Panc1 (cell line): ENCODE measurements around the gene NME8. TPM values are rescaled to one million over a fixed set of nuclear protein-coding genes. Genes with fewer than 3 reads are reported as not detected.

Experiments used
- ATAC-seq: fragments of 200-7000 bp; cut with Tn5 transposase; 2 replicates; pipeline ENCODE4 v1.9.1; 2020; ENCODE audit warnings: mild to moderate bottlenecking, moderate library complexity
- BruUV-seq: library from RNA; stranded (reverse); fragments of 400-500 nt; replicated peaks from 2 replicates; lab custom pipeline; 2021; lab: Mats Ljungman, UMichigan
- CTCF ChIA-PET: fragments of 300-600 bp; sonication (Branson Sonifier 250); formaldehyde crosslinking; loops from one replicate; lab custom pipeline; 2022; ENCODE audit warnings: antibody characterized with exemption; lab: Charles Lee
- POLR2A ChIA-PET: fragments of 300-600 bp; sonication (Branson Sonifier 250); formaldehyde crosslinking; loops from one replicate; lab custom pipeline; 2022; ENCODE audit warnings: antibody characterized with exemption; lab: Charles Lee
- DNase-seq: peaks from one replicate; pipeline ENCODE4 v3.0.0-alpha.2; 2010; ENCODE audit warnings: low read depth, low spot score
- H3K27ac ChIP-seq: 2 replicates; pipeline ENCODE4 v1.5.1; 2011; ENCODE audit warnings: mild to moderate bottlenecking, low read length, inconsistent platforms
- H3K27me3 ChIP-seq: fragments of 200-500 bp; sonication (Bioruptor generic); 2 replicates; pipeline ENCODE4 v1.6.0; 2014; ENCODE audit warnings: low read length, inconsistent platforms; ENCODE audit not compliant: control insufficient read depth, insufficient read depth
- H3K36me3 ChIP-seq: fragments of 200-500 bp; sonication (Bioruptor generic); 2 replicates; pipeline ENCODE4 v1.5.1; 2014; ENCODE audit warnings: inconsistent platforms, mild to moderate bottlenecking, low read length, moderate library complexity; ENCODE audit not compliant: control insufficient read depth, insufficient read depth
- H3K4me1 ChIP-seq: 2 replicates; pipeline ENCODE4 v1.5.1; 2011; ENCODE audit warnings: inconsistent platforms, mild to moderate bottlenecking, low read length, moderate library complexity; ENCODE audit not compliant: control insufficient read depth, insufficient read depth
- H3K4me3 ChIP-seq, 2 experiments: 2 replicates each; pipeline ENCODE4 v1.5.1; 2011 to 2012; ENCODE audit warnings: low read depth in 2 of 2, low read length in 2 of 2, mild to moderate bottlenecking in 2 of 2, inconsistent platforms in 1 of 2, moderate library complexity in 1 of 2
- H3K9me3 ChIP-seq: fragments of 200-500 bp; sonication (Bioruptor generic); 2 replicates; pipeline ENCODE4 v1.5.1; 2014; ENCODE audit warnings: low read depth, mild to moderate bottlenecking, inconsistent platforms, low read length, moderate library complexity; ENCODE audit not compliant: control insufficient read depth, insufficient read depth
- CTCF ChIP-seq: fragments of 450-650 bp; IDR thresholded peaks from 2 replicates; pipeline ENCODE4 v1.5.1; 2017; ENCODE audit warnings: mild to moderate bottlenecking
- POLR2AphosphoS5 ChIP-seq: IDR thresholded peaks from 2 replicates; pipeline ENCODE4 v1.6.1; 2012; ENCODE audit warnings: mild to moderate bottlenecking, low read depth, low read length, moderate library complexity
- SIN3A ChIP-seq: IDR thresholded peaks from 2 replicates; pipeline ENCODE4 v1.6.1; 2012; ENCODE audit warnings: low read depth, mild to moderate bottlenecking, low read length, moderate library complexity, borderline replicate concordance; ENCODE audit not compliant: insufficient read depth
- TCF7L2 ChIP-seq: IDR thresholded peaks from 2 replicates; pipeline ENCODE4 v1.6.1; 2011; ENCODE audit warnings: mild to moderate bottlenecking, low read depth, low read length, inconsistent platforms
- in situ Hi-C: cut with HindIII; loops from 2 replicates; pipeline ENCODE4 v1.10.0; 2016; ENCODE audit warnings: low sequenced_read_pairs, low pct_unique_long_range_greater_than_20kb
- intact Hi-C: fragments of 100-400 bp; cut with micrococcal nuclease; formaldehyde crosslinking; loops from one replicate; pipeline ENCODE4 v1.10.0; 2022; ENCODE audit not compliant: unreplicated experiment
- total RNA-seq: library from RNA; stranded (reverse); gene quantifications from one replicate; pipeline ENCODE4 v1.2.1, GENCODE V29; 2021; ENCODE audit not compliant: unreplicated experiment
- TF ChIP-seq, protein P1 (sequence below), 2 experiments: IDR thresholded peaks; 2 replicates each; pipeline ENCODE4 v1.6.1; 2011 to 2012; ENCODE audit warnings: low read depth in 2 of 2, control low read depth in 1 of 2, low read length in 1 of 2, mild to moderate bottlenecking in 1 of 2, moderate library complexity in 1 of 2; ENCODE audit not compliant: insufficient read depth in 1 of 2

Gene NME8
- total RNA-seq, 1 experiment from 2014 or later, result not detected

GRCh38 chr7:37912756-37913155 lies 64.4 kb downstream of the NME8 start:
- DNase-seq (no peak), ATAC-seq (no peak)
- no peak for TF ChIP-seq CTCF
- no peak for TF ChIP-seq POLR2AphosphoS5
- TF ChIP-seq TCF7L2, result no peak
- no peak for TF ChIP-seq SIN3A
- TF ChIP-seq, protein P1, sequence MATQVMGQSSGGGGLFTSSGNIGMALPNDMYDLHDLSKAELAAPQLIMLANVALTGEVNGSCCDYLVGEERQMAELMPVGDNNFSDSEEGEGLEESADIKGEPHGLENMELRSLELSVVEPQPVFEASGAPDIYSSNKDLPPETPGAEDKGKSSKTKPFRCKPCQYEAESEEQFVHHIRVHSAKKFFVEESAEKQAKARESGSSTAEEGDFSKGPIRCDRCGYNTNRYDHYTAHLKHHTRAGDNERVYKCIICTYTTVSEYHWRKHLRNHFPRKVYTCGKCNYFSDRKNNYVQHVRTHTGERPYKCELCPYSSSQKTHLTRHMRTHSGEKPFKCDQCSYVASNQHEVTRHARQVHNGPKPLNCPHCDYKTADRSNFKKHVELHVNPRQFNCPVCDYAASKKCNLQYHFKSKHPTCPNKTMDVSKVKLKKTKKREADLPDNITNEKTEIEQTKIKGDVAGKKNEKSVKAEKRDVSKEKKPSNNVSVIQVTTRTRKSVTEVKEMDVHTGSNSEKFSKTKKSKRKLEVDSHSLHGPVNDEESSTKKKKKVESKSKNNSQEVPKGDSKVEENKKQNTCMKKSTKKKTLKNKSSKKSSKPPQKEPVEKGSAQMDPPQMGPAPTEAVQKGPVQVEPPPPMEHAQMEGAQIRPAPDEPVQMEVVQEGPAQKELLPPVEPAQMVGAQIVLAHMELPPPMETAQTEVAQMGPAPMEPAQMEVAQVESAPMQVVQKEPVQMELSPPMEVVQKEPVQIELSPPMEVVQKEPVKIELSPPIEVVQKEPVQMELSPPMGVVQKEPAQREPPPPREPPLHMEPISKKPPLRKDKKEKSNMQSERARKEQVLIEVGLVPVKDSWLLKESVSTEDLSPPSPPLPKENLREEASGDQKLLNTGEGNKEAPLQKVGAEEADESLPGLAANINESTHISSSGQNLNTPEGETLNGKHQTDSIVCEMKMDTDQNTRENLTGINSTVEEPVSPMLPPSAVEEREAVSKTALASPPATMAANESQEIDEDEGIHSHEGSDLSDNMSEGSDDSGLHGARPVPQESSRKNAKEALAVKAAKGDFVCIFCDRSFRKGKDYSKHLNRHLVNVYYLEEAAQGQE (IDR thresholded peaks at IDR 0.05; ENCODE audit: insufficient read depth in 1 of 2, low read depth in 2 of 2, low read length in 1 of 2), result no peak
- Histone ChIP-seq H3K36me3 (no peaks in the 10 kb centered on the region), H3K4me1 (peaks cover 10% of the 10 kb centered on the region; the same call in 1 of the 2 replicates), H3K9me3 (no peaks in the 10 kb centered on the region), H3K4me3 (no peak overlapping the region), H3K27me3 (peaks cover 25% of the 10 kb centered on the region), H3K27ac (no peak overlapping the region)
- CTCF ChIA-PET, result no interaction called here
- no TSS peak for BruUV-seq
- POLR2A ChIA-PET, result no interaction called here
- in situ Hi-C loops, result no loop called here
- intact Hi-C loops, result no loop called here

GRCh38 chr7:37915438-37915837 lies 67.0 kb downstream of the NME8 start:
- no peak for ATAC-seq
- CTCF ChIA-PET, result no interaction called here
- no TSS peak for BruUV-seq

More at GRCh38 chr7:37915438-37915837, 67.0 kb downstream of the NME8 start:
- peaks cover 15% of the 10 kb centered on the region for H3K4me1 ChIP-seq
- no peak overlapping the region; a peak in 1 of 4 replicates for H3K4me3 ChIP-seq
- TF ChIP-seq, protein P1 (IDR thresholded peaks at IDR 0.05; ENCODE audit: insufficient read depth in 1 of 2, low read depth in 2 of 2, low read length in 1 of 2), result no peak
- TF ChIP-seq TCF7L2, result no peak
- no peak for TF ChIP-seq CTCF
- TF ChIP-seq POLR2AphosphoS5, result no peak
- no peak for TF ChIP-seq SIN3A
- no peaks in the 10 kb centered on the region for H3K9me3 ChIP-seq
- intact Hi-C loops, result loop anchor here (5.0 kb wide), 1 partner anchor 307 kb away; no protein-coding TSS in a partner anchor
- no peaks in the 10 kb centered on the region for H3K36me3 ChIP-seq
- no peak for DNase-seq
- H3K27me3 ChIP-seq, result peaks cover 22% of the 10 kb centered on the region
- in situ Hi-C loops, result no loop called here
- POLR2A ChIA-PET, result no interaction called here
- no peak overlapping the region for H3K27ac ChIP-seq
